Measurements from ENCODE around the gene ZFHX3. TPM values are rescaled to one million over a fixed set of nuclear protein-coding genes. Genes with fewer than 3 reads are reported as not detected.

ZFHX3 gene
- total RNA-seq, 8 experiments from 2014 or later, result 7.4 to 31.9 (median 21.7) TPM

GRCh38 chr16:72977127-72977526, 70.8 kb downstream of the ZFHX3 start:
- no peak for ATAC-seq (replicated peaks in 6 of 8)
- Histone ChIP-seq H3K27ac (no peak overlapping the region), H3K4me1 (replicated peaks in 1 of 2) (peaks cover 6 to 28% of the 10 kb centered on the region in 2 donors), H3K4me3 (no peak overlapping the region)
- in situ Hi-C loops (cut with MboI; ENCODE audit: low pct_unique_long_range_greater_than_20kb in 2 of 9, low sequenced_read_pairs in 9 of 9, unreplicated experiment in 9 of 9), result no loop called here
- 90 to 100% (median 98%) methylated on average over 2 to 4 of the region's 7 CpGs; no CpG with 5 or more reads in 6 of the 10 experiments for WGBS, 10 experiments

- H3K27ac ChIP-seq, result no peak overlapping the region
- peaks cover 6 to 28% of the 10 kb centered on the region in 2 donors for H3K4me1 ChIP-seq (replicated peaks in 1 of 2)
- H3K4me3 ChIP-seq, result no peak overlapping the region
- in situ Hi-C loops (cut with MboI; ENCODE audit: low pct_unique_long_range_greater_than_20kb in 2 of 9, low sequenced_read_pairs in 9 of 9, unreplicated experiment in 9 of 9), result no loop called here
- 85 to 100% (median 92%) methylated on average over 2 to 15 of the region's 17 CpGs; no CpG with 5 or more reads in 3 of the 10 experiments for WGBS, 10 experiments
- ATAC-seq (replicated peaks in 6 of 8), result no peak
Observed at GRCh38 chr16:72976438-72977064, 71.4 kb downstream of the ZFHX3 start.

GRCh38 chr16:72975809-72976437, 72.0 kb downstream of the ZFHX3 start:
- Histone ChIP-seq H3K4me1 (replicated peaks in 1 of 2) (peaks cover 4 to 28% of the 10 kb centered on the region in 2 donors), H3K27ac (no peak overlapping the region), H3K4me3 (no peak overlapping the region)
- 33 to 100% (median 80%) methylated on average over 1 to 5 of the region's 5 CpGs; no CpG with 5 or more reads in 1 of the 10 experiments for WGBS, 10 experiments
- peak in 1 of 8 experiments; percentile 57 for ATAC-seq (replicated peaks in 6 of 8)
- in situ Hi-C loops (cut with MboI; ENCODE audit: low pct_unique_long_range_greater_than_20kb in 2 of 9, low sequenced_read_pairs in 9 of 9, unreplicated experiment in 9 of 9), result no loop called here

GRCh38 chr16:72974142-72974769, 73.7 kb downstream of the ZFHX3 start:
- in situ Hi-C loops (cut with MboI; ENCODE audit: low pct_unique_long_range_greater_than_20kb in 2 of 9, low sequenced_read_pairs in 9 of 9, unreplicated experiment in 9 of 9), result no loop called here
- no peak overlapping the region for H3K27ac ChIP-seq
- H3K4me3 ChIP-seq, result no peak overlapping the region
- ATAC-seq (replicated peaks in 6 of 8), result no peak
- 95 to 100% (median 100%) methylated on average over 1 to 6 of the region's 13 CpGs; no CpG with 5 or more reads in 3 of the 10 experiments for WGBS, 10 experiments
- H3K4me1 ChIP-seq (replicated peaks in 1 of 2), result peaks cover 16 to 43% of the 10 kb centered on the region in 2 donors

GRCh38 chr16:72972878-72973571, 74.9 kb downstream of the ZFHX3 start:
- ATAC-seq (replicated peaks in 6 of 8), result no peak
- in situ Hi-C loops (cut with MboI; ENCODE audit: low pct_unique_long_range_greater_than_20kb in 2 of 9, low sequenced_read_pairs in 9 of 9, unreplicated experiment in 9 of 9), result no loop called here
- H3K4me3 ChIP-seq, result no peak overlapping the region
- WGBS, 10 experiments, result 83 to 100% (median 100%) methylated on average over 1 to 5 of the region's 7 CpGs; no CpG with 5 or more reads in 1 of the 10 experiments
- no peak overlapping the region for H3K27ac ChIP-seq
- peaks cover 16 to 37% of the 10 kb centered on the region in 2 donors for H3K4me1 ChIP-seq (replicated peaks in 1 of 2)

GRCh38 chr16:72971370-72971769, 76.6 kb downstream of the ZFHX3 start:
- Histone ChIP-seq H3K4me1 (replicated peaks in 1 of 2) (peaks cover 16 to 28% of the 10 kb centered on the region in 2 donors), H3K4me3 (no peak overlapping the region), H3K27ac (no peak overlapping the region)
- no peak for ATAC-seq (replicated peaks in 6 of 8)
- WGBS, 10 experiments, result 44 to 100% (median 92%) methylated on average over 2 to 5 of the region's 5 CpGs; no CpG with 5 or more reads in 1 of the 10 experiments
- in situ Hi-C loops (cut with MboI; ENCODE audit: low pct_unique_long_range_greater_than_20kb in 2 of 9, low sequenced_read_pairs in 9 of 9, unreplicated experiment in 9 of 9), result no loop called here

GRCh38 chr16:72970656-72971055, 77.3 kb downstream of the ZFHX3 start:
- no peak for ATAC-seq (replicated peaks in 6 of 8)
- 73 to 100% (median 87%) methylated on average over 1 to 5 of the region's 5 CpGs; no CpG with 5 or more reads in 1 of the 10 experiments for WGBS, 10 experiments
- in situ Hi-C loops (cut with MboI; ENCODE audit: low pct_unique_long_range_greater_than_20kb in 2 of 9, low sequenced_read_pairs in 9 of 9, unreplicated experiment in 9 of 9), result no loop called here
- Histone ChIP-seq H3K4me3 (no peak overlapping the region), H3K4me1 (replicated peaks in 1 of 2) (peaks cover 15 to 21% of the 10 kb centered on the region in 2 donors), H3K27ac (no peak overlapping the region)

- Histone ChIP-seq H3K4me3 (no peak overlapping the region), H3K27ac (peak overlapping the region in 1 of 2 donors; percentile 69), H3K4me1 (replicated peaks in 1 of 2) (peaks cover 12 to 15% of the 10 kb centered on the region in 2 donors)
- peak in 5 of 8 experiments; percentile 75 to 87 (median 77) for ATAC-seq (replicated peaks in 6 of 8)
- in situ Hi-C loops (cut with MboI; ENCODE audit: low pct_unique_long_range_greater_than_20kb in 2 of 9, low sequenced_read_pairs in 9 of 9, unreplicated experiment in 9 of 9), result no loop called here
- 85 to 100% (median 93%) methylated on average over 3 to 6 of the region's 9 CpGs; no CpG with 5 or more reads in 5 of the 10 experiments for WGBS, 10 experiments
Observed at GRCh38 chr16:72969812-72970211, 78.1 kb downstream of the ZFHX3 start.

GRCh38 chr16:72969146-72969545, 78.8 kb downstream of the ZFHX3 start:
- ATAC-seq (replicated peaks in 6 of 8), result no peak
- in situ Hi-C loops (cut with MboI; ENCODE audit: low pct_unique_long_range_greater_than_20kb in 2 of 9, low sequenced_read_pairs in 9 of 9, unreplicated experiment in 9 of 9), result no loop called here
- Histone ChIP-seq H3K4me3 (no peak overlapping the region), H3K4me1 (replicated peaks in 1 of 2) (peaks cover 15% of the 10 kb centered on the region in 2 donors), H3K27ac (no peak overlapping the region)
- 33 to 94% (median 84%) methylated on average over 1 to 7 of the region's 7 CpGs; no CpG with 5 or more reads in 2 of the 10 experiments for WGBS, 10 experiments

GRCh38 chr16:72967941-72968340, 80.0 kb downstream of the ZFHX3 start:
- Histone ChIP-seq H3K4me1 (replicated peaks in 1 of 2) (peaks cover 26 to 27% of the 10 kb centered on the region in 2 donors), H3K4me3 (no peak overlapping the region), H3K27ac (no peak overlapping the region)
- 40 to 100% (median 93%) methylated on average over 1 to 5 of the region's 5 CpGs; no CpG with 5 or more reads in 1 of the 10 experiments for WGBS, 10 experiments
- ATAC-seq (replicated peaks in 6 of 8), result no peak
- in situ Hi-C loops (cut with MboI; ENCODE audit: low pct_unique_long_range_greater_than_20kb in 2 of 9, low sequenced_read_pairs in 9 of 9, unreplicated experiment in 9 of 9), result no loop called here

- in situ Hi-C loops (cut with MboI; ENCODE audit: low pct_unique_long_range_greater_than_20kb in 2 of 9, low sequenced_read_pairs in 9 of 9, unreplicated experiment in 9 of 9), result no loop called here
- Histone ChIP-seq H3K27ac (no peak overlapping the region), H3K4me1 (replicated peaks in 1 of 2) (peaks cover 33 to 36% of the 10 kb centered on the region in 2 donors), H3K4me3 (no peak overlapping the region)
- peak; percentile 67 to 87 (median 78) for ATAC-seq (replicated peaks in 6 of 8)
- WGBS, 10 experiments, result 13 to 50% (median 25%) methylated on average over 1 to 6 of the region's 10 CpGs; no CpG with 5 or more reads in 1 of the 10 experiments
Observed at GRCh38 chr16:72963533-72964315, 84.2 kb downstream of the ZFHX3 start.

GRCh38 chr16:72962347-72962746, 85.6 kb downstream of the ZFHX3 start:
- no peak overlapping the region for H3K4me3 ChIP-seq
- peaks cover 33 to 36% of the 10 kb centered on the region in 2 donors for H3K4me1 ChIP-seq (replicated peaks in 1 of 2)
- WGBS, 10 experiments, result 97 to 100% (median 100%) methylated on average over 1 to 5 of the region's 8 CpGs; no CpG with 5 or more reads in 5 of the 10 experiments
- in situ Hi-C loops (cut with MboI; ENCODE audit: low pct_unique_long_range_greater_than_20kb in 2 of 9, low sequenced_read_pairs in 9 of 9, unreplicated experiment in 9 of 9), result no loop called here
- ATAC-seq (replicated peaks in 6 of 8), result no peak
- no peak overlapping the region for H3K27ac ChIP-seq

All from motor neuron (in vitro differentiated cells).